CD14-positive monocyte (primary cell): ENCODE measurements around the gene GPANK1. TPM values are rescaled to one million over a fixed set of nuclear protein-coding genes. Genes with fewer than 3 reads are reported as not detected.
A peak's percentile ranks its signal among the peaks of the same experiment; 100 is the strongest.

ENCODE experiments used
- DNase-seq, 3 donors: peaks; one replicate each; pipeline ENCODE4 v3.0.0-alpha.2; 2011 to 2022
- H2AFZ ChIP-seq: 2 replicates; pipeline ENCODE4 v1.6.0; 2012; ENCODE audit warnings: mild to moderate bottlenecking, low read depth, low read length, inconsistent platforms; ENCODE audit not compliant: insufficient read depth, poor library complexity, severe bottlenecking
- H3K27ac ChIP-seq, 2 donors: 1 replicate in 1 of 2; 2 replicates in 1 of 2; pipeline ENCODE4 v1.5.1; 2012 to 2013; ENCODE audit warnings: low read length in 2 of 2, control low read depth in 1 of 2, inconsistent platforms in 1 of 2, low read depth in 1 of 2, mild to moderate bottlenecking in 1 of 2
- H3K27me3 ChIP-seq, 2 donors: one replicate each; pipeline versions ENCODE4 v1.6.0 to v1.6.1; 2011 to 2013; ENCODE audit warnings: low read length in 2 of 2; ENCODE audit not compliant: control insufficient read depth in 2 of 2, insufficient read depth in 2 of 2
- H3K36me3 ChIP-seq, 2 donors: replicated peaks in 1 of 2; 1 replicate in 1 of 2; 2 replicates in 1 of 2; pipeline versions ENCODE4 v1.5.1 to v1.6.1; 2012 to 2013; ENCODE audit warnings: low read length in 2 of 2, control low read depth in 1 of 2, inconsistent platforms in 1 of 2, mild to moderate bottlenecking in 1 of 2; ENCODE audit not compliant: insufficient read depth in 2 of 2, control insufficient read depth in 1 of 2
- H3K4me1 ChIP-seq, 2 donors: 1 replicate in 1 of 2; 2 replicates in 1 of 2; pipeline versions ENCODE4 v1.5.1 to v1.6.1; 2012 to 2013; ENCODE audit warnings: low read length in 2 of 2, control low read depth in 1 of 2, inconsistent platforms in 1 of 2, mild to moderate bottlenecking in 1 of 2, moderate library complexity in 1 of 2; ENCODE audit not compliant: insufficient read depth in 2 of 2, control insufficient read depth in 1 of 2
- H3K4me2 ChIP-seq: replicated peaks from 2 replicates; pipeline ENCODE3; 2012; ENCODE audit warnings: low read length, moderate library complexity, mild to moderate bottlenecking; ENCODE audit not compliant: poor library complexity, severe bottlenecking; ENCODE audit errors: extremely low read depth
- H3K4me3 ChIP-seq, 3 experiments: fragments of 200-600 bp in 1 of 3; sonication (generic) in 1 of 3; replicated peaks in 1 of 3; 1 replicate in 2 of 3; 2 replicates in 1 of 3; pipeline ENCODE4 v1.5.1; 2011 to 2013; ENCODE audit warnings: low read length in 3 of 3, mild to moderate bottlenecking in 3 of 3, control low read depth in 2 of 3, low read depth in 2 of 3, inconsistent platforms in 1 of 3, moderate library complexity in 1 of 3
- H3K79me2 ChIP-seq: 2 replicates; pipeline ENCODE4 v1.6.0; 2012; ENCODE audit warnings: mild to moderate bottlenecking, control low read depth, inconsistent platforms, low read length, moderate library complexity; ENCODE audit not compliant: insufficient read depth
- H3K9ac ChIP-seq: 2 replicates; pipeline ENCODE4 v1.6.0; 2017; ENCODE audit warnings: low read length, mild to moderate bottlenecking; ENCODE audit not compliant: insufficient read depth, poor library complexity, severe bottlenecking
- H3K9me3 ChIP-seq, 2 donors: replicated peaks in 1 of 2; 1 replicate in 1 of 2; 2 replicates in 1 of 2; pipeline versions ENCODE4 v1.5.1 to v1.6.1; 2012 to 2013; ENCODE audit warnings: low read length in 2 of 2, control low read depth in 1 of 2; ENCODE audit not compliant: control insufficient read depth in 1 of 2, insufficient read depth in 1 of 2
- H4K20me1 ChIP-seq: 2 replicates; pipeline ENCODE4 v1.6.0; 2012; ENCODE audit warnings: mild to moderate bottlenecking, low read length, control low read depth, moderate library complexity; ENCODE audit not compliant: insufficient read depth
- H3K27ac Mint-ChIP-seq, 7 donors: one replicate each; pipeline ENCODE4 v1.8.0; 2020; ENCODE audit warnings: mild to moderate bottlenecking in 7 of 7, mixed read lengths in 7 of 7, moderate library complexity in 6 of 7, inconsistent platforms in 2 of 7
- H3K27me3 Mint-ChIP-seq, 3 donors: one replicate each; pipeline ENCODE4 v1.8.0; 2021 to 2022; ENCODE audit warnings: low read depth in 3 of 3, mild to moderate bottlenecking in 3 of 3, mixed read lengths in 3 of 3, moderate library complexity in 3 of 3, inconsistent platforms in 1 of 3
- H3K36me3 Mint-ChIP-seq, 2 donors: one replicate each; pipeline ENCODE4 v1.8.0; 2020; ENCODE audit warnings: mixed read lengths in 2 of 2, inconsistent platforms in 1 of 2, mild to moderate bottlenecking in 1 of 2
- H3K4me1 Mint-ChIP-seq: one replicate; pipeline ENCODE4 v1.8.0; 2020; ENCODE audit warnings: mild to moderate bottlenecking, mixed read lengths
- H3K4me3 Mint-ChIP-seq, 2 donors: one replicate each; pipeline ENCODE4 v1.8.0; 2020; ENCODE audit warnings: mild to moderate bottlenecking in 2 of 2, mixed read lengths in 2 of 2, moderate library complexity in 1 of 2
- H3K9me3 Mint-ChIP-seq, 7 donors: one replicate each; pipeline ENCODE4 v1.8.0; 2020 to 2022; ENCODE audit warnings: mixed read lengths in 7 of 7, mild to moderate bottlenecking in 6 of 7, moderate library complexity in 6 of 7, inconsistent platforms in 2 of 7
- CTCF ChIP-seq: fragments of 200-600 bp; IDR thresholded peaks from one replicate; pipeline ENCODE4 v1.8.0; 2022; ENCODE audit warnings: antibody characterized with exemption, mild to moderate bottlenecking
- WGBS: methylation state at CpG from one replicate; pipeline ENCODE4 v1.1.5; 2013; ENCODE audit warnings: missing lambda C conversion rate; ENCODE audit not compliant: insufficient coverage; 5-methylcytosine and 5-hydroxymethylcytosine counted together
- intact Hi-C, 2 donors: fragments of 100-400 bp; cut with micrococcal nuclease; formaldehyde crosslinking; loops; one replicate each; pipeline versions ENCODE4 v1.15.0 to v1.15.1; 2023
- polyA plus RNA-seq, 3 donors: library from polyadenylated mRNA; depleted of rRNA in 1 of 3; unstranded in 2 of 3; stranded (reverse) in 1 of 3; fragments of 300-500 nt in 2 of 3; fragments of >200 nt in 1 of 3; fragmentation: Illumina TruSeq in 2 of 3; gene quantifications; 1 replicate in 2 of 3; 2 replicates in 1 of 3; pipeline ENCODE4 v1.2.3, GENCODE V29; 2012 to 2021

The GPANK1 gene
- polyA plus RNA-seq, 3 donors, result 10.8 to 13.9 (median 12.0) TPM

GRCh38 chr6:31706599-31706998 is 41.8 kb upstream of the GPANK1 start, which contains the start of gene LY6G6F:
Gene LY6G6F (plus strand): TSS chr6:31706866. CDS start chr6:31706907, 41 bp downstream.
- peaks cover 5% of the 10 kb centered on the region for H4K20me1 ChIP-seq
- H3K27ac ChIP-seq, result no peak within 1 kb of the TSS
- peaks cover 25 to 34% of the 10 kb centered on the region in 2 donors for H3K4me1 ChIP-seq
- DNase-seq, result no peak
- H3K79me2 ChIP-seq, result peaks cover 14% of the 10 kb centered on the region
- Mint-ChIP-seq H3K9me3 (no peaks in the 10 kb centered on the region), H3K36me3 (peaks cover 0 to 4% of the 10 kb centered on the region in 2 donors), H3K4me1 (peaks cover 30% of the 10 kb centered on the region), H3K4me3 (no peak within 1 kb of the TSS), H3K27ac (peak within 1 kb of the TSS in 1 of 7 donors; percentile 6), H3K27me3 (peaks cover 0 to 6% (median 1%) of the 10 kb centered on the region in 3 donors)
- no peak within 1 kb of the TSS for H3K9ac ChIP-seq
- no peaks in the 10 kb centered on the region for H3K9me3 ChIP-seq
- no peak within 1 kb of the TSS for H2AFZ ChIP-seq
- H3K27me3 ChIP-seq, result no peaks in the 10 kb centered on the region
- no peaks in the 10 kb centered on the region for H3K36me3 ChIP-seq
- TF ChIP-seq CTCF, result no peak
- no peak within 1 kb of the TSS for H3K4me2 ChIP-seq
- H3K4me3 ChIP-seq, result no peak within 1 kb of the TSS
- intact Hi-C loops, result no loop called here
- no CpG with 5 or more reads among the region's 3 CpGs for WGBS

- H2AFZ ChIP-seq, result no peak overlapping the region
- intact Hi-C loops, result no loop called here
- peaks cover 25 to 34% of the 10 kb centered on the region in 2 donors for H3K4me1 ChIP-seq
- H3K36me3 ChIP-seq, result peaks cover 1 to 6% of the 10 kb centered on the region in 2 donors
- DNase-seq, result no peak
- peaks cover 0 to 6% (median 1%) of the 10 kb centered on the region in 3 donors for H3K27me3 Mint-ChIP-seq
- WGBS, result no CpG with 5 or more reads among the region's 6 CpGs
- H3K4me3 Mint-ChIP-seq, result no peak overlapping the region
- H3K4me3 ChIP-seq, result no peak overlapping the region
- H3K9me3 ChIP-seq, result no peaks in the 10 kb centered on the region
- no peaks in the 10 kb centered on the region for H3K27me3 ChIP-seq
- no peak overlapping the region for H3K27ac Mint-ChIP-seq
- H3K4me1 Mint-ChIP-seq, result peaks cover 30% of the 10 kb centered on the region
- peaks cover 3 to 10% of the 10 kb centered on the region in 2 donors for H3K36me3 Mint-ChIP-seq
- H3K79me2 ChIP-seq, result peaks cover 21% of the 10 kb centered on the region
- TF ChIP-seq CTCF, result no peak
- H3K9ac ChIP-seq, result no peak overlapping the region
- no peaks in the 10 kb centered on the region for H3K9me3 Mint-ChIP-seq
- H3K4me2 ChIP-seq, result no peak overlapping the region
- H3K27ac ChIP-seq, result no peak overlapping the region
- H4K20me1 ChIP-seq, result peaks cover 7% of the 10 kb centered on the region
Measured at GRCh38 chr6:31705931-31706330, 41.1 kb upstream of the GPANK1 start.
